GM12878 (cell line): Measurements from ENCODE around the gene ANP32A. TPM values are rescaled to one million over a fixed set of nuclear protein-coding genes. Genes with fewer than 3 reads are reported as not detected.

ENCODE experiments used
- ATAC-seq: fragments of 200-7000 bp; cut with Tn5 transposase; 3 replicates; pipeline ENCODE4 v1.9.1; 2020; ENCODE audit warnings: mild to moderate bottlenecking, moderate library complexity
- BruUV-seq: library from RNA; stranded (reverse); fragments of 400-500 nt; replicated peaks from 2 replicates; lab custom pipeline; 2021; lab: Mats Ljungman, UMichigan
- CTCF ChIA-PET: fragments of 300-600 bp; sonication (Branson Sonifier 250); formaldehyde crosslinking; extraction: SDS; loops from one replicate; lab custom pipeline; 2021; ENCODE audit warnings: inconsistent platforms; lab: Yijun Ruan, JAX
- POLR2A ChIA-PET: fragments of 350-600 bp; formaldehyde crosslinking; extraction: SDS; loops from one replicate; lab custom pipeline; 2021; ENCODE audit warnings: inconsistent platforms; lab: Charles Lee
- RAD21 ChIA-PET: fragments of 300-600 bp; sonication (Branson Sonifier 250); formaldehyde crosslinking; loops from one replicate; lab custom pipeline; 2023; ENCODE audit warnings: antibody characterized with exemption; ENCODE audit not compliant: unreplicated experiment; lab: Charles Lee
- SMC1A ChIA-PET: fragments of 300-600 bp; sonication (Branson Sonifier 250); formaldehyde crosslinking; loops from one replicate; lab custom pipeline; 2023; ENCODE audit not compliant: unreplicated experiment, uncharacterized antibody; lab: Charles Lee
- DNase-seq: peaks from one replicate; pipeline ENCODE4 v3.0.0-alpha.2; 2011; ENCODE audit warnings: low read depth, low spot score
- FAIRE-seq: peaks from 3 replicates; lab custom pipeline; 2011; peaks lifted over from hg19 to GRCh38; lab: Jason Lieb, UNC
- H2AFZ ChIP-seq: 2 replicates; pipeline ENCODE4 v1.6.0; 2011; ENCODE audit warnings: low read depth, low read length, control low read depth; ENCODE audit not compliant: control insufficient read depth
- H3K27ac ChIP-seq: 2 replicates; pipeline ENCODE4 v1.5.1; 2011; ENCODE audit warnings: control low read depth; ENCODE audit not compliant: control insufficient read depth, insufficient read depth
- H3K27me3 ChIP-seq, 2 experiments: replicated peaks in 1 of 2; 2 replicates each; pipeline versions ENCODE4 v1.6.0 to v1.6.1; 2011; ENCODE audit warnings: low read length in 1 of 2; ENCODE audit not compliant: control insufficient read depth in 2 of 2, insufficient read depth in 2 of 2
- H3K36me3 ChIP-seq, 2 experiments: 2 replicates each; pipeline ENCODE4 v1.5.1; 2011; ENCODE audit warnings: low read length in 1 of 2; ENCODE audit not compliant: control insufficient read depth in 2 of 2, insufficient read depth in 2 of 2
- H3K4me1 ChIP-seq: 2 replicates; pipeline ENCODE4 v1.6.1; 2011; ENCODE audit warnings: mild to moderate bottlenecking, low read length, moderate library complexity, mixed read lengths; ENCODE audit not compliant: control insufficient read depth, insufficient read depth
- H3K4me2 ChIP-seq: 2 replicates; pipeline ENCODE4 v1.6.0; 2011; ENCODE audit warnings: control low read depth; ENCODE audit not compliant: control insufficient read depth, insufficient read depth
- H3K4me3 ChIP-seq: fragments of 200-600 bp; sonication (generic); 2 replicates; pipeline ENCODE4 v1.5.1; 2016
- H3K79me2 ChIP-seq: 2 replicates; pipeline ENCODE4 v1.6.0; 2011; ENCODE audit warnings: low read length; ENCODE audit not compliant: control insufficient read depth, insufficient read depth
- H3K9ac ChIP-seq: 2 replicates; pipeline ENCODE4 v1.8.0; 2011; ENCODE audit warnings: low read length, control low read depth, mixed read lengths; ENCODE audit not compliant: control insufficient read depth, insufficient read depth
- H3K9me3 ChIP-seq: replicated peaks from 3 replicates; pipeline ENCODE4 v1.5.1; 2011; ENCODE audit warnings: mild to moderate bottlenecking, low read length; ENCODE audit not compliant: control insufficient read depth, insufficient read depth
- H4K20me1 ChIP-seq: 2 replicates; pipeline ENCODE4 v1.6.0; 2011; ENCODE audit not compliant: control insufficient read depth, insufficient read depth
- ATF7 ChIP-seq: fragments of 450-650 bp; IDR thresholded peaks from 2 replicates; pipeline ENCODE4 v1.6.1; 2016; ENCODE audit warnings: low read depth, mild to moderate bottlenecking
- CHD4 ChIP-seq: fragments of 200-600 bp; sonication (generic); IDR thresholded peaks from 2 replicates; pipeline ENCODE4 v1.6.1; 2016; ENCODE audit warnings: mild to moderate bottlenecking
- FOXM1 ChIP-seq: IDR thresholded peaks from 2 replicates; pipeline ENCODE4 v1.6.1; 2012; ENCODE audit warnings: low read depth, mild to moderate bottlenecking, inconsistent platforms, low read length, moderate library complexity
- NR2C2 ChIP-seq: IDR thresholded peaks from 2 replicates; pipeline ENCODE4 v1.6.1; 2011; ENCODE audit warnings: borderline replicate concordance, low read depth; ENCODE audit not compliant: control insufficient read depth, insufficient read length
- NRF1 ChIP-seq: conservative IDR thresholded peaks from 2 replicates; pipeline ENCODE4 v1.6.1; 2011; ENCODE audit warnings: mild to moderate bottlenecking, low read depth, low read length, improper control_type of control experiment
- POLR2A ChIP-seq: IDR thresholded peaks from 2 replicates; pipeline ENCODE4 v1.6.1; 2011; ENCODE audit warnings: low read depth, mild to moderate bottlenecking, low read length
- POLR2AphosphoS2 ChIP-seq: IDR thresholded peaks from 2 replicates; pipeline ENCODE4 v1.6.1; 2011; ENCODE audit warnings: low read depth, mild to moderate bottlenecking, low read length, improper control_type of control experiment, moderate library complexity
- SIX5 ChIP-seq: IDR thresholded peaks from 2 replicates; pipeline ENCODE4 v1.6.1; 2011; ENCODE audit warnings: mild to moderate bottlenecking, low read depth, low read length, moderate library complexity; ENCODE audit not compliant: severe bottlenecking
- SMAD1 ChIP-seq: fragments of 450-650 bp; IDR thresholded peaks from 2 replicates; pipeline ENCODE4 v1.6.1; 2018; ENCODE audit warnings: mild to moderate bottlenecking, low read depth; ENCODE audit not compliant: partially characterized antibody
- SPI1 ChIP-seq: IDR thresholded peaks from 2 replicates; pipeline ENCODE4 v1.6.1; 2011; ENCODE audit warnings: low read depth, mild to moderate bottlenecking, low read length, moderate library complexity, borderline replicate concordance; ENCODE audit not compliant: insufficient read depth
- TBL1XR1 ChIP-seq: IDR thresholded peaks from 2 replicates; pipeline ENCODE4 v1.6.1; 2012; ENCODE audit warnings: low read depth, low read length, improper control_type of control experiment
- ZNF207 ChIP-seq: fragments of 450-650 bp; IDR thresholded peaks from 2 replicates; pipeline ENCODE4 v1.6.1; 2014; ENCODE audit warnings: antibody characterized with exemption, mild to moderate bottlenecking, borderline replicate concordance
- ZNF274 ChIP-seq: IDR thresholded peaks from one replicate; pipeline ENCODE4 v1.8.0; 2011; ENCODE audit not compliant: insufficient read length, insufficient read depth
- WGBS: methylation state at CpG from one replicate; pipeline ENCODE4 v1.1.6; 2016; ENCODE audit warnings: low lambda C conversion rate; ENCODE audit not compliant: insufficient replicate concordance, insufficient coverage; ENCODE audit errors: missing lambda C conversion rate; 5-methylcytosine and 5-hydroxymethylcytosine counted together
- in situ Hi-C: fragments of 300-500 bp; cut with MboI; formaldehyde crosslinking; loops from 9 replicates; pipeline ENCODE4 v1.14.3; 2018; ENCODE audit warnings: mixed read lengths
- intact Hi-C: fragments of 100-400 bp; cut with micrococcal nuclease; formaldehyde crosslinking; loops from one replicate; pipeline ENCODE4 v1.14.2; 2022; ENCODE audit not compliant: unreplicated experiment
- polyA plus RNA-seq, 11 experiments: library from polyadenylated mRNA; depleted of rRNA in 4 of 11; unstranded in 6 of 11; stranded (reverse) in 5 of 11; fragments of >200 nt; fragmentation: Nextera tagmentation in 4 of 11; fragmentation: Illumina TruSeq in 1 of 11; extraction: Ambion mirVana in 4 of 11; extraction: Trizol in 1 of 11; gene quantifications; 1 replicate in 1 of 11; 2 replicates in 10 of 11; pipeline versions ENCODE4 v1.2.1 to v1.2.3, GENCODE V29; 2011 to 2016; ENCODE audit warnings: inconsistent platforms in 2 of 11, missing spikeins in 2 of 11, low read depth in 1 of 11
- total RNA-seq, 4 experiments: library from RNA; depleted of rRNA in 3 of 4; stranded (reverse); fragments of >200 nt in 3 of 4; fragmentation: Illumina TruSeq in 1 of 4; extraction: Trizol in 1 of 4; gene quantifications; 2 replicates each; pipeline versions ENCODE4 v1.2.1 to v1.2.3, GENCODE V29; 2013 to 2021
- TF ChIP-seq, protein P1 (sequence below): fragments of 150-350 bp; IDR thresholded peaks from 2 replicates; pipeline ENCODE4 v1.6.1; 2016; ENCODE audit warnings: low read depth, low read length
- TF ChIP-seq, protein P2 (sequence below): fragments of 450-650 bp; IDR thresholded peaks from 2 replicates; pipeline ENCODE4 v1.6.1; 2016; ENCODE audit warnings: mild to moderate bottlenecking

Gene ANP32A
- total and polyA plus RNA-seq, 10 of the 15 experiments (the other 5 are each of a cell fraction or from before 2014, with no cell fraction given), result 29.6 to 666 (median 234) TPM

DNA sequence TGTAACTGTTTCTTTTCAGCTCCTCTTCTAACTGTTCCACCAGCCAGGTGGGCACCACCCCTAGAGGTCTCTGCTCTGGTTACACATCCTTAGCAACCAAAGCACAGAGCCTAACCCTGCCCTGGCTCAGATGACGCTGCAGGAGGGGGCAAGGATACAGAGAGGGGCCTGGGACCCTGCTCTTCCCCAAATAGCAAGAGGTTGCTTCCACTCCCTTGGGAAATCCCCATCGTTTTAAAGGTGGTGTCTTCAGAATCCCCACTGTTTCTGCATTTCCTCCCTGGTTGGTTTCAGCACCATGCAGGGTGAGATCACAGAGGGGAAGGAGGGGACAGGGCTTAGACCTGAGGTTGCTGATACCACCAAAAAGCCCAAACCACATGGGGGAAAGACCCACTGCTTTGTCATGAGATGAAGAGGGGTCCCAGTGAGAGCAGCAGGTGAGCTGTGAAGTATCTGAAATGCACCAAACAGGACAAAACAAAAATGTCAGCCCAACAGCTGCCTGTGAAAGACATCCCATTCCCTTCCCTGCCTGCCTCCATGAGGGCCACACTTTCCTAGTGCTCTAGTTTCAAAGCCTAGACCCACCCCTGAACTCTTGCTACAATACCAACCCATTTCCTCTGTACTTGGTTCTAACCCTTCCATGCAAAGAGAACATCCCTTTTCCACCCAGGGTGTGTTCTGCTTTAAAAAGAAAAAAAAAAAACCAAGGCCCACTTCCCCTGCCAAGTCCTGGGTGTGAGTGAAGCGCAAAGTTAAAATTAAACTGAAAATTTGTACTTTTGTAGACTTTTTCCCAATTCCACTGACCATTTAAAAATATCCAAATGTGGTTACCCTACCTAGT is 29.0 kb downstream of the ANP32A start:
- no peak overlapping the region for H2AFZ ChIP-seq
- BruUV-seq, result no TSS peak
- no peaks in the 10 kb centered on the region for H3K9me3 ChIP-seq
- peaks cover 16 to 30% of the 10 kb centered on the region in 2 experiments for H3K36me3 ChIP-seq
- in situ Hi-C loops (no loop called here), intact Hi-C loops (loop anchor here (1.0 kb wide), 1 partner anchor 27 kb away; no protein-coding TSS in a partner anchor)
- peak overlapping the region; percentile 81 for H3K27ac ChIP-seq
- RAD21 ChIA-PET, result interaction anchor here (0.6 kb wide), 1 partner anchor 28 kb away, joined by 7 read pairs; no protein-coding TSS in a partner anchor
- peaks cover 72% of the 10 kb centered on the region for H3K4me1 ChIP-seq
- CTCF ChIA-PET, result interaction anchor here (0.9 to 1.5 kb wide), 3 partner anchors 24 to 37 kb away, joined by 4 to 7 read pairs (median 4); no protein-coding TSS in a partner anchor
- H3K79me2 ChIP-seq, result peaks cover 91% of the 10 kb centered on the region
- H3K4me3 ChIP-seq, result no peak overlapping the region
- FAIRE-seq (peak; percentile 49), DNase-seq (peak; percentile 87), ATAC-seq (peak; percentile 81)
- SMC1A ChIA-PET, result interaction anchor here (0.8 to 2.0 kb wide), 4 partner anchors 32 to 134 kb away, joined by 3 to 4 read pairs (median 3); no protein-coding TSS in a partner anchor
- no peaks in the 10 kb centered on the region for H3K27me3 ChIP-seq
- H4K20me1 ChIP-seq, result peaks cover 11% of the 10 kb centered on the region
- POLR2A ChIA-PET, result interaction anchor here (1.0 to 1.4 kb wide), 3 partner anchors 22 to 29 kb away, joined by 3 read pairs; partner anchors contain the start of gene ANP32A
- H3K4me2 ChIP-seq, result peak overlapping the region; percentile 80
- H3K9ac ChIP-seq, result peak overlapping the region; percentile 24; the same call in 1 of the 2 replicates
- 2% methylated on average over 3 of the region's 3 CpGs for WGBS
- peak; percentile 46; the same call in 1 of the 2 replicates for TF ChIP-seq FOXM1
- no peak for TF ChIP-seq ZNF207
- no peak for TF ChIP-seq NRF1
- peak; percentile 40; the same call in 1 of the 2 replicates for TF ChIP-seq POLR2A
- peak; percentile 79 for TF ChIP-seq ATF7
- TF ChIP-seq, protein P1, sequence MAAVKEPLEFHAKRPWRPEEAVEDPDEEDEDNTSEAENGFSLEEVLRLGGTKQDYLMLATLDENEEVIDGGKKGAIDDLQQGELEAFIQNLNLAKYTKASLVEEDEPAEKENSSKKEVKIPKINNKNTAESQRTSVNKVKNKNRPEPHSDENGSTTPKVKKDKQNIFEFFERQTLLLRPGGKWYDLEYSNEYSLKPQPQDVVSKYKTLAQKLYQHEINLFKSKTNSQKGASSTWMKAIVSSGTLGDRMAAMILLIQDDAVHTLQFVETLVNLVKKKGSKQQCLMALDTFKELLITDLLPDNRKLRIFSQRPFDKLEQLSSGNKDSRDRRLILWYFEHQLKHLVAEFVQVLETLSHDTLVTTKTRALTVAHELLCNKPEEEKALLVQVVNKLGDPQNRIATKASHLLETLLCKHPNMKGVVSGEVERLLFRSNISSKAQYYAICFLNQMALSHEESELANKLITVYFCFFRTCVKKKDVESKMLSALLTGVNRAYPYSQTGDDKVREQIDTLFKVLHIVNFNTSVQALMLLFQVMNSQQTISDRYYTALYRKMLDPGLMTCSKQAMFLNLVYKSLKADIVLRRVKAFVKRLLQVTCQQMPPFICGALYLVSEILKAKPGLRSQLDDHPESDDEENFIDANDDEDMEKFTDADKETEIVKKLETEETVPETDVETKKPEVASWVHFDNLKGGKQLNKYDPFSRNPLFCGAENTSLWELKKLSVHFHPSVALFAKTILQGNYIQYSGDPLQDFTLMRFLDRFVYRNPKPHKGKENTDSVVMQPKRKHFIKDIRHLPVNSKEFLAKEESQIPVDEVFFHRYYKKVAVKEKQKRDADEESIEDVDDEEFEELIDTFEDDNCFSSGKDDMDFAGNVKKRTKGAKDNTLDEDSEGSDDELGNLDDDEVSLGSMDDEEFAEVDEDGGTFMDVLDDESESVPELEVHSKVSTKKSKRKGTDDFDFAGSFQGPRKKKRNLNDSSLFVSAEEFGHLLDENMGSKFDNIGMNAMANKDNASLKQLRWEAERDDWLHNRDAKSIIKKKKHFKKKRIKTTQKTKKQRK, result no peak
- no peak for TF ChIP-seq SMAD1
- TF ChIP-seq POLR2AphosphoS2, result no peak
- TF ChIP-seq, protein P2, sequence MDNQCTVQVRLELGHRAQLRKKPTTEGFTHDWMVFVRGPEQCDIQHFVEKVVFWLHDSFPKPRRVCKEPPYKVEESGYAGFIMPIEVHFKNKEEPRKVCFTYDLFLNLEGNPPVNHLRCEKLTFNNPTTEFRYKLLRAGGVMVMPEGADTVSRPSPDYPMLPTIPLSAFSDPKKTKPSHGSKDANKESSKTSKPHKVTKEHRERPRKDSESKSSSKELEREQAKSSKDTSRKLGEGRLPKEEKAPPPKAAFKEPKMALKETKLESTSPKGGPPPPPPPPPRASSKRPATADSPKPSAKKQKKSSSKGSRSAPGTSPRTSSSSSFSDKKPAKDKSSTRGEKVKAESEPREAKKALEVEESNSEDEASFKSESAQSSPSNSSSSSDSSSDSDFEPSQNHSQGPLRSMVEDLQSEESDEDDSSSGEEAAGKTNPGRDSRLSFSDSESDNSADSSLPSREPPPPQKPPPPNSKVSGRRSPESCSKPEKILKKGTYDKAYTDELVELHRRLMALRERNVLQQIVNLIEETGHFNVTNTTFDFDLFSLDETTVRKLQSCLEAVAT, result peak; percentile 89
- TF ChIP-seq CHD4, result no peak
- TF ChIP-seq ZNF274, result no peak
- TF ChIP-seq NR2C2, result no peak
- peak; percentile 75 for TF ChIP-seq SPI1
- no peak for TF ChIP-seq SIX5
- TF ChIP-seq TBL1XR1, result peak; percentile 86; the same call in 1 of the 2 replicates
